GM18508 (cell line): Measurements from ENCODE around the gene ADAMTSL1.

Source experiments
- ATAC-seq: cut with Tn5 transposase; IDR thresholded peaks from one replicate; pipeline ENCODE4 v1.9.1; 2021; ENCODE audit warnings: moderate number of reproducible peaks; ENCODE audit not compliant: insufficient read depth, unreplicated experiment

Gene ADAMTSL1

DNA sequence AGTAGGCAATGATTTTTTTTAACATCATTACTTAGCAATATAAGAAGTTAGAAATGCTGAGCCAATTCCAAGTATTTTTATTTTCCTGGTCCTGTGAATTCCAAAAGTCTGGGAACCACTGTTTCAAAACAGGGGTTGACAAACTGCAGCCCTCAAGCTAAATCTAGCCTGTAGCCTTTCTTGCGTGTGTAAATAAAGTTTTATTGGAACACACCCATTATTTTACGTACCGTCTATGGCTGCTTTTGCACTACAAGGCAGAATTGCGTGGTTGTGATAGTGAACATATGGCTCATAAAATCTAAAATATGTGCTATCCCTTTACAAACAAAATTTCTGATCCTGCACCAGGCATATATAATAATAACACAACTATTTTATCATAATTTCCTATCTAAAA is 280.0 kb downstream of the ADAMTSL1 start:
- ATAC-seq, result no peak

- ATAC-seq, result no peak
These were observed 280.6 kb downstream of the ADAMTSL1 start for GRCh38 chr9:18754537-18754936.

GRCh38 chr9:18755263-18755662 is 281.3 kb downstream of the ADAMTSL1 start:
- ATAC-seq, result no peak

DNA sequence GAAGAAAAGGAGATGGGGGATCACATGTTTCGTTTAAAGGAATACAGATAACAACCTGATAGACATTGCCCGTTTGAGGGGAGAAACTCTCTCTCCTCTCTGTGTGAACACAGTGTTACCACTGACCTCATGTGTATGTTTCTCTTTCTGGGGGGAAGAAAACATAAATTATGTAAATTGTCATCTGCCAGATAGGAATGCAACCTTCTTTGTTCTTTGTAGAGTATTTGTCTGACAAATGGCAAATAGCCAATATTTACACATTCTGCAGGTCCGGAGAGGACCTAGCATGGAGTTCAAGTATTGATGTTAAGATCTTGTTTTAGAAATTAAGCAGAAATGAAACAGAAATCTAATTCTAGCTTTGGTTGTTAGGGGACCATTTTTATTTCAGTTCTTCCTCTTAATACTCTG is 282.8 kb downstream of the ADAMTSL1 start:
- ATAC-seq, result no peak

GRCh38 chr9:18759827-18760226 is 285.9 kb downstream of the ADAMTSL1 start:
- no peak for ATAC-seq

DNA sequence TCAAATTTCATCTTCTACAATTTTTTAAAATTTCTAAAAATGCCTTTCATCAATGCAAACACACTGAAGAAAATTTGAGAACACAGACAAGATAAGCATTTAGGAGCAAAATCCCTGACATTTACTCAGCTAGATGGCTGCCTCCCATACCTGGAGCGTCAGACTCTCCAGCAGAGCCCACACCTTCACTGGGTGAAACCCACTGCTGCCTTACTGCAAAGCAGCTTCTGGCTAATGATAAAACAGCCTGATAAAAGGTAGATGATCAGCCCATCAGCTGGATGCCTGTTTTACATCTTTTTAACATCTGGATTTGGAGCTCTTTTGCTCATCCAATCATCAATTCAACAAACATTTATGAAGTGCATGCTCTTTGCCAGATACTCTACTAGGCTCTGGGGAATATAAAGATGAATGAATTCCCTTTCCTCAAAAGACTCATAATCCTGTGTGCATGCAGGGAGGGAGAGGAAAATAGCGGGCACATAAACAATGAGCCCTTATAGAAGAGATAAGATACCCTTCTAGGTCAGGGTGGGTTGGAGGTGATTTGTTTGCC is 287.9 kb downstream of the ADAMTSL1 start:
- ATAC-seq, result no peak

DNA sequence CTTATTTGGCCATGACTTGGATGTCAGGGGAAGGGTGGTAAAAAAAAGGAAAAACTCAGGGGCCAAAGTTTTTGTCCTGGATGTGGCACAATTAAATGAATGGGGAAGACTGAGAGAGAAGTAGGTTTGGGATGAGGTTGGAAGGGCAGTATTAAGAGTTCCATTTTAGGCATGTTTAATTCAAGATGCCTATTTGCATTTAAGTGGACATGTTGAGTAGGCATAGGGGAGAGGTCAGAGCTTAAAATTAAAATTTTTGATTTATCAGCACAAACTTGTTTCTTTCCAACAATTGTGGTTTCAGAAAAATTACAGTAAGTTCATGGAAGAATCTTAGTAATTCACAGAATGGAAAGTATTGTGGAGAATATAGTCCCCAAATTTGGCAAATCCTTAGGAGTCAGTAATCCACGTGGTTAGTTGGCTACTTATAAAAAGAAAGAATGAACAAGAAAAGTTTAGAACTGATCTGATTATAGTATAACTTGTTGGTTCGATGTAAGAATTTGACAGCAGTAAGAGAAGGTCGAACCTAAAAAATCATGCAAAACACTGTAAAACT is 293.1 kb downstream of the ADAMTSL1 start:
- ATAC-seq, result no peak

DNA sequence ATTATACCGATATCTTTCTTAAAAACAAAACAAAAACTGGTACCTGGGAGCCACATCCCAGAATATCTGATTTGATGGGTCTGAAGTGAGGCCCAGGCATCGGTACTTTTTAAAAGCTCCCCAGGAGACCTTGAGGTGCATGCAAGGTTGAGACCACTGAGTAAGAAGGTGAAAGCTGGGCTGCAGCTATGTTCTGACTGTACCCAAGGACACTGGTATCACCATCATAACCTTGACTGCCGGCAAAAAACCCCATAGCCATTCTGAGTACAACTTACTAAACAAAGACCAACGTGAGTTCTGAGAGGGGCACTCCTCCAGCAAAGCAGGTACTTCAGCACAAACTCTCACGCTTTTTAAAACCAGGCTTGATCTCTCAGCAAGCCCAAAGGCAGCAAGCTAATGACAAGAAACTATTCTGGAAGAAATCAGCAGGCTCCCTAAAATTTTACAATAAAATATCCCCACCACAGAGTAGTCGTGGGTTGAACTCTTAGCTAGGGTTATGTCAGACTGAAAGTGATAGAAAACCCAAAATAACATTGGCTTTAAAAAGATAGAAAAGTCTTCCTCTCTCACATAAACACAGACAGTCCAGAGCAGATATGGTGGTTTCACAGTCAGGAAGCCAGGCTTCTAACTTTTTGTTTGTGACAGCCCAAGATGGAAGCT is 295.1 kb downstream of the ADAMTSL1 start:
- ATAC-seq, result peak; percentile 85

DNA sequence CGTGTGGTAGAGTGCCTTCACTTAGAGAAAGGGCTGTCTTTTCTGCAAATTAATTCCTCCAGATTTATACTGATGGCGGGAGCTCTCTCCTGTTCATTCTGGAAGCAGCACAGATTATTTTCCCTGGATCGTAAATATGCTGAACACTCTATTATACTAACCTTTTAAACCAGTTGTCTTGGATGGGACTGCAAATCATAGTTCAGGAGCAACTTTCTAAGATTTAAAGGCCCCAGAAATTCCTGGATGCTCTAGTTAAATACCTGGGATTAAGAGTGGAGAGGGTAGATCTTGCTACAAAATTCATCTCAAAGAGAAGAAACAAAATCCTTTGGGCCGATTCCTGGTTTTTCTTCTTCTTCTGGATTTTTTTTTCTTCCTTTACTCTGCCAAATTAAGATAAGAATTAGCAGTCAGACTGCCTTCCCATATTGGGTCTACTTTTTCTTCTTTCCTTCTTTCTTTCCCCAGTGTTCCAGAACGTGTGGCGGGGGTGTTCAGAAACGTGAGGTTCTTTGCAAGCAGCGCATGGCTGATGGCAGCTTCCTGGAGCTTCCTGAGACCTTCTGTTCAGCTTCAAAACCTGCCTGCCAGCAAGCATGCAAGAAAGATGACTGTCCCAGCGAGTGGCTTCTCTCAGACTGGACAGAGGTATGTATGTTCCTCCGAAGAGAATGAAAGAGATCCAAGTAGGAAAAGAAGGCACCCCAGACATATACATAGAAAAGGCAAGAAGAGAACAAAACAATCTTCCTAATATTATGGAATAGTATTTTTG is 296.4 kb downstream of the ADAMTSL1 start:
- no peak for ATAC-seq

DNA sequence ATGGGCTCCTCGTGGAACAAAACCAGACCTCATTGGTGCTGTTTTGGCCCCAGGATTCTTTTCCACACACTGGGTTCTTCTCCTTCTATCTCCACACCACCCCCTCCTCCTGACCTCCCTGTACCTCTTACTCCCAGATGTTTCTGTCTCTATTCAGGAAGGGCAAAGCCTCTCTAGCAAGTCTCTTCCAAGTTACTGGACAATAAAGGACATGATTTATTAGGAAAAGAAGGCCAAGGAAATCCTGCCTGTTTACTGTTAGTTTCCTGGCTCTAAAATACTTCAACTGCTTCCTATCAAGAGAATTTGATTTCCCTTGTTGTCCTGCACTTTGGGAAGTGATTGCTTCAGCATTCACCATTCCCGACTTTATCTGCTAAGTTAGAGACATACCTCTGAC is 297.1 kb downstream of the ADAMTSL1 start:
- no peak for ATAC-seq

DNA sequence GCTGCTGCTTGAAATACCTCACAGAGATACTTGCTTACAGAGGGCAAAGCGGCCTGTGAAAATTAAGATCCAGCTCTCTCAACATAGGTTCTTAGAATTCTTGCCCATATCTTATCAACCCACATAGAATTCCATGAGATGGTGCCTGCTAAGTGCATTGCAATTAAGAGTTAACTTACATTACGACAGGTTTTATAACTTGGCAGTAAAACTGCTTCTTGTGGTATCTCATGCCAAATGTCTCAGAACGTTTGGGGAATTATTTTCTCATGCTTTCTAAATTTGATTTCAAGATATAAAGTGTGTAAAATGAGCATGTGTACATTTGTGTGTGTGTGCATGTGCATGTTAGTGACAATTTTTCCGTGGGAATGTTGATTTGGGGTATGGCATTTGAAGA is 297.8 kb downstream of the ADAMTSL1 start:
- no peak for ATAC-seq

- ATAC-seq, result no peak
These were observed 301.3 kb downstream of the ADAMTSL1 start for GRCh38 chr9:18775241-18775640.

GRCh38 chr9:18775930-18776329 is 302.0 kb downstream of the ADAMTSL1 start:
- ATAC-seq, result no peak

DNA sequence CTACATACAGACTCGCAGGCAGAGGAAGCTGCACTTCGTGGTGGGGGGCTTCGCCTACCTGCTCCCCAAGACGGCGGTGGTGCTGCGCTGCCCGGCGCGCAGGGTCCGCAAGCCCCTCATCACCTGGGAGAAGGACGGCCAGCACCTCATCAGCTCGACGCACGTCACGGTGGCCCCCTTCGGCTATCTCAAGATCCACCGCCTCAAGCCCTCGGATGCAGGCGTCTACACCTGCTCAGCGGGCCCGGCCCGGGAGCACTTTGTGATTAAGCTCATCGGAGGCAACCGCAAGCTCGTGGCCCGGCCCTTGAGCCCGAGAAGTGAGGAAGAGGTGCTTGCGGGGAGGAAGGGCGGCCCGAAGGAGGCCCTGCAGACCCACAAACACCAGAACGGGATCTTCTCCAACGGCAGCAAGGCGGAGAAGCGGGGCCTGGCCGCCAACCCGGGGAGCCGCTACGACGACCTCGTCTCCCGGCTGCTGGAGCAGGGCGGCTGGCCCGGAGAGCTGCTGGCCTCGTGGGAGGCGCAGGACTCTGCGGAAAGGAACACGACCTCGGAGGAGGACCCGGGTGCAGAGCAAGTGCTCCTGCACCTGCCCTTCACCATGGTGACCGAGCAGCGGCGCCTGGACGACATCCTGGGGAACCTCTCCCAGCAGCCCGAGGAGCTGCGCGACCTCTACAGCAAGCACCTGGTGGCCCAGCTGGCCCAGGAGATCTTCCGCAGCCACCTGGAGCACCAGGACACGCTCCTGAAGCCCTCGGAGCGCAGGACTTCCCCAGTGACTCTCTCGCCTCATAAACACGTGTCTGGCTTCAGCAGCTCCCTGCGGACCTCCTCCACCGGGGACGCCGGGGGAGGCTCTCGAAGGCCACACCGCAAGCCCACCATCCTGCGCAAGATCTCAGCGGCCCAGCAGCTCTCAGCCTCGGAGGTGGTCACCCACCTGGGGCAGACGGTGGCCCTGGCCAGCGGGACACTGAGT is 303.2 kb downstream of the ADAMTSL1 start:
- no peak for ATAC-seq

GRCh38 chr9:18778147-18778546 is 304.2 kb downstream of the ADAMTSL1 start:
- ATAC-seq, result no peak

DNA sequence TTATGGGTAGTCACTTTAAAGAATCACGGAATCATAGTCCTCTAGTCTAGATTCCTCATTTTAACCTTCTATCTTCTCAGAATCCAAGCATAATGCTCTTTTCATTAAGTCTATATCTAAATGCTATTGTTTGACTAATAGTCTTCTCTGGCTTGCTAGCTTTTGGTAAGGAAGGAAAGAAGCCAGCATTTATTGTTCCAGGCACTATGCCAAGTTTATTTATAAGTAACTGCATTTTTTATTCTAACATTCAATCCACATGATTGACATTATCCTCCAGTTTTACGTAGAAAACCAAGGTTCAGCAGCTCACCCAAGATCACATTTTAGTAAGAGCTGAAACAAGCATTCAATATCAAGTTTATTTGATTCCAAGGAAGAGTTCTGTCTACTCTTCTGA is 304.9 kb downstream of the ADAMTSL1 start:
- no peak for ATAC-seq

- ATAC-seq, result no peak
These were observed 310.0 kb downstream of the ADAMTSL1 start for GRCh38 chr9:18783909-18784308.

DNA sequence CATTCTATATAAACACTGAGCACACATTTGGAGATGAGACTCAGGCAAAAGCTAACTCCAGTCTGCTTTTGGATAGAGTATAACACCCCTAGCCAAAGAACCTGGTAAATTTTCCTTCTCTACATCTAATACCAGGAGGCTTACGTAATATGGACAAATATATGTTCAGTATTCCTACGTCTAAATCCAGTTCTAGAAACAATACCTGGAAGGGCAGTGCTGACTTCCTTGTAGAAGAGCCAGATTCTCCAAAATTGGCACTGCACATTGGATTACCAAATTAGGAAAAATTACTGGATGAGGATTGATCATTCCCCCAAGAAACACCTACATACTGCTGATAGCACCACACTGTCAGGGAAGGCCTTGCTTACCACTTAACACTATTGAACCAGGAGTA is 311.7 kb downstream of the ADAMTSL1 start:
- no peak for ATAC-seq

GRCh38 chr9:18786196-18786595 is 312.2 kb downstream of the ADAMTSL1 start:
- ATAC-seq, result no peak
